Epithelial cell of proximal tubule (primary cell): ENCODE results near the gene BRI3. TPM values are rescaled to one million over a fixed set of nuclear protein-coding genes. Genes with fewer than 3 reads are reported as not detected.

Source experiments
- DNase-seq: peaks from one replicate; pipeline ENCODE4 v3.0.0-alpha.2; 2011; ENCODE audit warnings: low read depth
- H3K4me3 ChIP-seq: 2 replicates; pipeline ENCODE4 v1.5.1; 2011; ENCODE audit warnings: low read depth, mild to moderate bottlenecking, low read length
- CTCF ChIP-seq: conservative IDR thresholded peaks from 2 replicates; pipeline ENCODE4 v1.5.1; 2012; ENCODE audit warnings: low read depth, mild to moderate bottlenecking, low read length
- total RNA-seq: library from RNA; depleted of rRNA; stranded (reverse); fragments of >200 nt; gene quantifications from 2 replicates; pipeline ENCODE4 v1.2.3, GENCODE V29; 2015

Gene BRI3
- total RNA-seq, 1 donor from 2014 or later = 20.0 TPM

GRCh38 chr7:98236355-98237185 lies 44.9 kb upstream of the BRI3 start:
- H3K4me3 ChIP-seq = no peak overlapping the region
- DNase-seq = no peak
- no peak for TF ChIP-seq CTCF

GRCh38 chr7:98238076-98238475 lies 43.4 kb upstream of the BRI3 start:
- no peak overlapping the region for H3K4me3 ChIP-seq
- no peak for TF ChIP-seq CTCF
- no peak for DNase-seq

GRCh38 chr7:98238976-98239375 lies 42.5 kb upstream of the BRI3 start:
- no peak for TF ChIP-seq CTCF
- DNase-seq = no peak
- no peak overlapping the region for H3K4me3 ChIP-seq

- H3K4me3 ChIP-seq = no peak overlapping the region
- DNase-seq = no peak
- peak; percentile 88 for TF ChIP-seq CTCF
Observed at GRCh38 chr7:98240961-98241673, 40.4 kb upstream of the BRI3 start.

- no peak for TF ChIP-seq CTCF
Observed at GRCh38 chr7:98241674-98242241, 39.7 kb upstream of the BRI3 start.

GRCh38 chr7:98242342-98242741 lies 39.1 kb upstream of the BRI3 start:
- no peak for DNase-seq
- H3K4me3 ChIP-seq = no peak overlapping the region
- TF ChIP-seq CTCF = no peak

More at GRCh38 chr7:98241674-98242241, 39.7 kb upstream of the BRI3 start:
- DNase-seq = no peak
- no peak overlapping the region for H3K4me3 ChIP-seq
